ENCODE data around the gene CCL5.

Gene CCL5

DNA sequence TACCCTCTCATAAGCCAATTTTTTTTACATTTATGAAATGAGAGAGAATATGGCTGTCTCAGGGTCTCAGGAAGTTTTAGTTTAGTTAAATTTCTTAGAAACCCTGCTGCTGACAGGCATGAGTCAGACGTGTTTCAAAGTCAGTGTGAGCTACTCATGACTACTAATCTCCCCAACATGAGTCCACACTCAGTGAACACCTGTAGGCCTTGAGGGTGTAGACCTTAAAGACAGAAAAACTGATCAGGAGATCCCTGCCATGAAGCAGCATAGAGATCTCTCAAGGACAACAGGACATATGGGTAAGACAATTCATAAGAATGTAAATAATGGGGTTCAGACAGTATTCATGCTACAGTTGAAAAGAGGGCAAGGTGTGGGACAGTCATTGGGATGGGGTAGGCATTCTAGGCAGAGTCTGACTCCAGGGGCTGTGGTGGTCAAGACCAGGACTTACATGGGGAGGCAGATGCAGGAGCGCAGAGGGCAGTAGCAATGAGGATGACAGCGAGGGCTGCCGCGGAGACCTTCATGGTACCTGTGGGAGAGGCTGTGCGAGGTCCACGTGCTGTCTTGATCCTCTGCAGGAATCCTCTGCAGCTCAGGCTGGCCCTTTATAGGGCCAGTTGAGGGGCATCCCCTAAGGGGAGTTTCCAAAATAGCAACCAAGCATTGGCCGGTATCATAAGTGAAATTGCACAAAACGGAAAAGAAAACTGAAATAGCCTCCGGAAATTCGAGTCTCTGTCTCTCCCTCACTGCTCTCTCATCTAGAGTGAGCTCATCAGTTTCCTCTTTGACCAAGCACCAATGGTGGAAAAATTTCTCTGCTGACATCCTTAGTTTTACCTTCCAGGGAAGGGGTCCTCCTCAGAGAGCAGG, at the start of gene CCL5:
TSS of gene CCL5 (minus strand) at position 588 of the 882 bp plus-strand sequence.
- peak; percentile 89 for DNase-seq

DNA sequence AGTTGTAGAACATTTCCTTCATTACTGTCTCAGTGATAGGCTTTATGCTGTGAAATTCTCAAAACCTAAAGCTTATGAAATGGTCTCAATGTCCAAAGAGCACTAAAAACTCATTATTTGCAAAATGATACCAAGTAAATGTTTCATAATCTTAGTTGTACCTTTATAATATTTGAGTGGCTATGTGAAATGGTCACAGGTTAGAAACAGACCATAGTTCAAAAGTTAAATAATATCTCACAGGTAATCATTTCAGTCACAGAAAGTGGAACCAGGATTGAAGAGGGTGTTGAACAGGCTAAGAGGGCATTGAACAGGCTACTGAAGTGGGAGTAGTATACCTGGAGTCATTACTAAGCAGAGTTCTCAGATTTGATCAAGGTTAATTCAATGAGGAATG, 47.6 kb upstream of the CCL5 start:
- DNase-seq: no peak

DNA sequence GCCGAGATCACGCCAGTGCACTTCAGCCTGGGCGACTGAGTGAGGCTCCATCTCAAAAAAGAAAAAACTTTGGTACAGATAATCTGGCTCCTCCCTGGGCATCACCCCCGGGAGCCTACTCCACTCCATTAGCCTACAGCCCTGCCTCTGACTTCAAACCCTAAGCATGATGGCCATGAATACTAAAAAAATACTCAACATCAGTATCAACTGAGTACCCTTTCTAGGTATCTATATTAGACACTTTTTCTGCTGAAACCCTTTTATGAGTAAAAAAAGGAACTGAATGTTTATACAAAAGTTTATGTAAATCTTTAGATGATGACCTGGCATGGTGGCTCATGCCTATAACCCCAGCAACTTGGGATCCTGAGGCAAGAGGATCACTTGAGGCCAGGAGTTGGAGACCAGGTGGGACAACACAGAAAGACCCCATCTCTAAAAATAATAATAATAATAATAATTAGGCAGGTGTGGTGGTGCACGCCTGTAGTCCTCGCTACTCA, 43.5 kb upstream of the CCL5 start:
- no peak for DNase-seq

DNA sequence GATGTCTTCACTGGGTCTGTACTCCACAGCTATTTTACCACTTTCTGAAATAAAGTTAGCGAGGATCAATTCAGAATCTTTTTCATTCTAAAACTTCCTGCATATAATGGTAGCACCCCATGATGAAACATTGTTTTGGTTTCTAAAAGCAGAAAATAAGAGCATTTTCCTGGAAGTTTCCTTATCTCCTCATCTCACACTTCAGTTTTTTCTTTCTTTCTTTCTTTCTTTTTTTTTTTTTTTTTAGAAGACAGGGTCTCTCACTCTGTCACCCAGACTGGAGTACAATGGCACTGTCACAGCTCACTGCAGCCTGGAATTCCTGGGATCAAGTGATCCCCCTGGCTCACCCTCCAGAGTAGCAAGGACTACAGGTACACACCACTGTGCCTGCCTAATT, 40.1 kb upstream of the CCL5 start:
- DNase-seq: no peak

DNA sequence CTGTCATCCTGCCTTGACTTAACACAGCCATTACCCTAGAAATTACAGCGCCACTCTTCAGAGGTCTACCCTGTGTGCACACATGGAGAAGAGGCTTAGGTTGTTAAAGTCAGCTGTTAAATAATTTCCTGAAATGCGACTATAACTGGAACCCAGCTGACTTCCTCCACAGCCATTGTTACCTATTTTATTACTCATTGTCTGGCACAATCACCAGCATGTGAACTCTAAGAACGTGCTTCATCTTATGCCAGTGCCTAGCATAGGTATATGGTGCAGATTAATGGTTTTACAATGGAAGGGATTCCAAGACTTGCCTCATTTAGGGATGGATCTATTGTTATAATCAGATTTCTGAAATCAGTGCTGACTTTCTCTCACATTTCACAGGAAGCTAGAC, 38.5 kb upstream of the CCL5 start:
- DNase-seq: no peak

DNA sequence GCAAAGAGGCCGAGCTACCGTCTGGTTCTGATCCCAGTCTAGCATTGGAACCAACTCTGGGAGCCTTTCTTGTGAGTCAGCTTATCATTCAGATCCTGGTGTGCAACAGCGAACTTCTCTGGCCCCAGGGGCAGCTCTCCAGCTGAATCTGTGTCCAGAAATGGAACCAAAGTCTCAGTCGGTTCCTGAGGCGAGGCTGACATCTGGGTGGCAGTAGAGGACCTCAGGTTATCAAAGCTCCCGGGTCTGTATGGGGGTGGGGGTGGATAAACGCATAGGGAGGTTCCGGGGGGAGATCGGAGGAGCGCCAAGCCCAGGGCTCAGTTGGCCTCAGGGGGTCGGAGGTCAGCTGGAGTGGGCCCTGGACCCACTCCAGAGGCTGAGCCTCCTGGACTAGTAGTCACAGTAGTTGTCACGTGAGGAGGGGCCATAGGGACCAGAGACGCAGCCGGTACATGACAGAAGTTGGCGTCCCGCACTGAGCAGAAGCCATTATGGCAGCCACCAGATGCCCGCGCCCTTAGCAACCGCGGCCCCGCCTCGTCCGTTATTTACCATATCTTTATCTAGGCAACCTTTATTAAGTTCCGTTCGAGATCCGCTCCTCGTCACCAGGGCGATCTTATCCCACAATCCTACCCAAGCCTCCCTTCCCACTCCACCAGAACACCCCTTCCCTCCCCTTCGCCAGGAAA, 37.5 kb upstream of the CCL5 start:
- no peak for DNase-seq

DNA sequence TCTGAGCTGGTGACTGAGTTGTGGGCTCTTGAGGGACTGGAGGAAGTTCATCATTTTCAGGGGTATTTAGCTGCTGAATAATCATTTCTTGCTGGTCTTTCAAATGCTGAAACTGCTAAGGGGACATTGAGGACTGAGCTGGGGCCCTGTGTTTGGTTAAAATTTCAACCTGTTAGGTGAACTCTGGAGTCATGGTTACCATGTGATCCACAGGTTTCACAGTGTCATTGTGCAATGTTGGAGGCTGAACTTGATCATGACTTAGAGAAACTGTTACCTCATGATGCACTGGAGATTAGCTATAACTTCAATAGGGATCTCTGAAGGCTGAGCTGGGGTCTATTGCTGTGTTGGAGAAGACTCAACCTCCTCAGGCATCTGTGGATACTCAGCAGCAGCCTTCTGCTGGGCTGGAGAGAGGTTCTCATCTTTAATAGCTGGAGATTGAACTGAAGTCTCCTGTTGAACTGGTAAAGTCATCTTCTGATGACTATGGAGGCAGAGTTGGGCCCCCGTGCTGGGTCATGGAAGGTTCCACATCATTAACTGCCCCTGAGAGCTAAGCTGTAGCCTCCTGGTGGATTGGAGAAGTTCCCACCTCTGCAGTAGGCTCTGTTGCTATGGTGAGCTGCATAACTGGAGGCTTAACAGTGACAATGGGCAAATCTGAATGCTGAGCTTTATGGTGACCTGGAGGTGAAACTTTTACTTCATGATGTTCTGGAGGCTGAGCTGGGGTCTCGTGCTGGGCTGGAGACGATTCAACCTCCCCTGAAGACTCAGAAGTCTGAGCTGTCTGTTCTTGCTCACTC, 35.2 kb upstream of the CCL5 start:
- no peak for DNase-seq

DNA sequence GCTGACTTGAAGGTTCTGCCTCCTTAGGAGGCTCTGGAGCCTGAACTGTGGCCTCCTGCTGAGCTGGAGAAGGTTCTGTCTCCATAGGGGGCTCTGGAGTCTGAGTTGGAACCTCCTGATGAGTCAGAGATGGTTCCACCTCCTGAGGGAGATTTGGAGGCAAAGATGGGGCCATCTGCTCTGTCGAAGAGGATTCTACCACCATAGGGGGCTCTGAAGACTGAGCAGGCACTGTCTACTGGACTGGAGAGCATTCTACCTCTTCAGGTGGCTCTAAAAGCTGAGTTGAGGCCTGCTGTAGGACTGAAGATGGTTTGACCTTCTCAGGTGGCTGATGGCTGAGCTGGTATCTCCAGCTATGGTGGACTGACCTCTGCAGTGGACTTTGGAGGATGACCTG, 34.2 kb upstream of the CCL5 start:
- no peak for DNase-seq

DNA sequence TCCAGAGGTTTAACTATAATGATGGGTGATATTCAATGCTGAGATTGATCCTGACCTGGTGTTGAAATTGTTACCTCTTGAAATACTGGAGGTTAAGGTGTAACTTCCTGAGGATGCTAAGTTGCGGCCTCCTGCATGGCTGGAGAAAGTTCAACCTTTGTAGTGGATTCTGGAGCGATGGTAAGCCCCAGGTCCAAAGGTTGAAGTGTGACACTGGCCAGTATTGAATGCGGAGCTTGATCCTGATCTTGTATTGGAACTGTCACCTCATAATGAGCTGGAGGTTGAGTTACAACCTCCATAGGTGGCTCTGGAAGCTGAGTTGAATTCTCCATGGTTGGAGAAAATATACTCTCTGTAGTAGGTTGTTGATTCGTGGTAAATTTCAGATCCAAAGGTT, 33.4 kb upstream of the CCL5 start:
- no peak for DNase-seq

DNA sequence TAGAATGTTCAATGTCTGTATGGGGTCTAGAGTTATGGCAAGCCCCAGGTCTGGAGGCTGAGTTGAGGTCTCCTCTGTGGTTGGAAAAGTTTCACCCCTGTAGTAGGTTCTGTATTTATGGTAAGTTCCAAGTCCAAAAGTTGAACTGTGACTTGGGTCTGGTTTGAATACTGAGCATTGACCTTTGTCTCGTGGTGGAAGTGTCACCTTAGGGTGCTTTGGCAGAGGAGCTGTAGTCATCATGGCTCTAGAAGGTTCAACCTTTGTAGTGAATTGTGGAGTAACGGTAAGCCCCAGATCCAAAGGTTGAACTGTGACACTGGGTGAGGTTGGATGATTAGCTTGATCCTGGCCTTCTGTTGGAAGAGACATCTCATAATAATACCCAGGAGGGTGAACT, 32.8 kb upstream of the CCL5 start:
- DNase-seq: no peak

DNA sequence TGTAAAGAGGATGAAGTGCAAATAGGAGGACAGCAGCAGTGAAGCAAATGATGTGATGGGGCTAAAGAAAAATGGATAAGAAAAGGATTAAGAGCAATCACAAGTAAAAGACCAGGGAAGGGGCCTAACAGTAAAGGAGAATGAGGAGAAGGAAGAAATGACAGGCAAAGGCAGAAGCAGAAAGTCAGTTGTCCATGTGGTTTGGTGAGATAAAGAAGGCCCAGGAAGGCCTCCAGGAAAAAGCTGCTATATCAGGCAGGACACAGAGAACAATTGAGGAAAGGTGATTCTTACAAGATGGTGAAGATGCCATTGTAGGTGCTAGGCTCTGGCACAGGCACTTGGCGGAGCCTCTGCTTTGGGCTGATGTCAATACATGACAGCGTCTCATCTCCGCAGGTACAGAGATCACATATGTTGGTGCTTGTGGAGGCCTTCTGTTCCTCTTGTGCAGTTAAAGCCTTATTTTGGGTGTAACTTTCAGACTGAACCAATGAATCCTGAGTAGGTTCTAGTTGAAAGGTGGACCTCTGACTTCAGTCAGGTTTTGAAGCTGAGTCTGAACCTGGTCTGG, 32.3 kb upstream of the CCL5 start:
- no peak for DNase-seq

DNA sequence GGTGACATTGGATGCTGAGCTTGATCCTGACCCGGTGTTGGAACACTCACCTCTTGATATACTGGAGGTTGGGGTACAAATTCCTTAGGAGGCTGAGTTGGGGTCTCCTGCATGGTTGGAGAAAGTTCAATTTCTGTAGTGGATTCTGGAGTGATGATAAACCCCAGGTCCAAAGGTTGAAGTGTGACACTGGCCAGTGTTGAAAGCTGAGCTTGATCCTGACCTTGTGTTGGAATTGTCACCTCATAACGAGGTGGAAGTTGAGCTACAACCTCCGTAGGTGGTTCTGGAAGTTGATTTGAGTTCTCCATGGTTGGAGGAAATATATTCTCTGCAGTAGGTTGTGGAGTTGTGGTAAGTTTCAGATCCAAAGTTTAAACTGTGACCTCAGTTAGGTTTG, 29.2 kb upstream of the CCL5 start:
- no peak for DNase-seq

DNA sequence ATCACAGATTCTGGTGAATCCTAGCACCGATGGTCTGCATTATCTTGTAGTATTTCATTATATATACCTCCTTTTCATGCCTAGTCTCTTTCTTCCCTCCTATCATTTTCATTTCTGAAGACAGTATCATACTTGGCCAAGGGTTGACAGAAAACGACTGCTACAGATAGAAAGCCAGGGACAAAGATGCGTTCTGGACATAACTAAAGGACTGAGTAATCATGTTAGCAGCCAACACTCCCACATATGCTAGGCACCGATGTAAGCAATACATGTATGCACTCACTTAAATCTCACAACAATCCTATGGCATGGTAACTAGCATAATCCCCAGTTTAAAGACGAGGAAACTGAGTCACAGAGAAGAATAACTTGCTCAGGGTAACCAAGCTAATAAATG, 27.5 kb upstream of the CCL5 start:
- no peak for DNase-seq

DNA sequence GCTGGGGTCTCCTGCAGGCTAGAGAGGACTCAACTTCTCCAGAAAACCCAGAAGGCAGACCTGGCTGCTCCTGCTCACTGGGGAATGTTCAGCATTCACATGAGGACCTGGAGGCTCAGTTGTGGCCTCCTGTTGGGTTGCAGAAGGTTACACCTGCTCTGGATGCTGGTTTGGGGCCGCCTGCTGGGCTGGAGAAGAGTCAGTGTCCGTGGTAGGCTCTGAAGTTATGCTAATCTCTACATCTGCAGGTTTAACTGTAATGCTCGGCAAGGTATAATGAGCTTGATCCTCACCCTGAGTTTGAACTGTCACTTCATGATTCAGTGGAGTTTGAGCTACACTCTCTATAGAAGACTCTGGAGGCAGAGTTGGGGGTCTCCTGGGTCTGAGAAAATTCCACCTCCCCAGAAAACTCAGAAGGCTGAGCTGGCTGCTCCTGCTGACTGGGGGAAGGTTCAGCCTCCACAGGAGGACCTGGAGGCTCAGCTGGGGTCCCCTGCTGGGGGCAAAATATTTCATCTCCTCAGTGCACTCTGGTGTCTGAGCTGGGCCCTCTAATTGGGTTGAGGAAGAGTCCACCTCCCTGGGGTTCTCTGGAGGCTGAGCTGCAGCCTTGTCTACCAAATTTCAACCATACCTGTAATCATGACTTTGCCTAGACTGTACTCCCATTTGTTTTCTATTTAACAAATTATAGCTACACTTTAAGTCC, 26.9 kb upstream of the CCL5 start:
- DNase-seq: no peak

DNA sequence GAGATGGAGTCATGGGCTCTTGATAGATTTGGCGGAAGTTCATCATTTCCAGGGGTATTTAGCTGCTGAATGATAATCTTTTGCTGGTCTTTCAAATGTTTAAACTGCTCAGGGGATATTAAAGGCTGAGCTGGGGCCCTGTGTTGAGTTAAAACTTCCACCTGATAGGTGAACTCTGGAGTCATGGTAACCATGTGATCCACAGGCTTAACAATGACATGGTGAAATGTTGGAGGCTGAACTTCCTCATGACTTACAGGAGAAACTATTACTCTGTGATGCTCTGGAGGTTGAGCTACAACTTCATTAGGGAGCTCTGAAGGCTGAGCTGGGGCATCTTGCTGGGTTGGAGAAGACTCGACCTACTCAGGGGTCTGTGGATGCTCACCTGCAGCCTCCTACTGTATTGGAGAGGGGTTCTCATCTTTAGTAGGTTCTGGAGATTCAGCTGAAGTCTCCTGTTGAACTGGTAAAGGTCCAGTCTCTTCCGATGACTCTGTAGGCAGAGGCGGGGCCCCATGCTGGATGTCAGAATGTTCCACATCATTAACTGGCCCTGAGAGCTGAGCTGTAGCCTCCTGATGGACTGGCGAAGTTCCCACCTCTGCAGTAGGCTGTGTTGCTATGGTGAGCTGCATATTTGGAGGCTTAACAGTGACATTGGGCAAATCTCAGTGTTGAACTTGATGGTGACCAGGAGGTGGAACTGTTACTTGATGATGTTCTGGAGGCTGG, 26.2 kb upstream of the CCL5 start:
- no peak for DNase-seq

DNA sequence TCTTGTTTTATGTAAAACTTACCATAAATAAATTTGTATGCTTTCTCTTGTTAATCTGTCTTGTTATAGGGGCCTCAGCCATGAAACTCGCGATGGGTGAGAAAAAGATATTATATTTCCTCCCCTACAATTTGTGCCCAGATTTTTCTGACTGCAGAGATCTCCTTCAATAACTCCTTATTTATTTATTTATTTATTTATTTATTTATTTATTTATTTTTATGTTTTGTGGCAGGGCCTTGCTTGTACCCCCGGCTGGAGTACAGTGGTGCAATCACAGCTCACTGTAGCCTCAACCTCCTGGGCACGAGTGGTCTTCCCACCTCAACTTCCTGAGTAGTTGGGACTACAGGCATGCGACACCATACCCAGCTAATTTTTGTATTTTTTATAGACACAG, 23.3 kb upstream of the CCL5 start:
- no peak for DNase-seq

DNA sequence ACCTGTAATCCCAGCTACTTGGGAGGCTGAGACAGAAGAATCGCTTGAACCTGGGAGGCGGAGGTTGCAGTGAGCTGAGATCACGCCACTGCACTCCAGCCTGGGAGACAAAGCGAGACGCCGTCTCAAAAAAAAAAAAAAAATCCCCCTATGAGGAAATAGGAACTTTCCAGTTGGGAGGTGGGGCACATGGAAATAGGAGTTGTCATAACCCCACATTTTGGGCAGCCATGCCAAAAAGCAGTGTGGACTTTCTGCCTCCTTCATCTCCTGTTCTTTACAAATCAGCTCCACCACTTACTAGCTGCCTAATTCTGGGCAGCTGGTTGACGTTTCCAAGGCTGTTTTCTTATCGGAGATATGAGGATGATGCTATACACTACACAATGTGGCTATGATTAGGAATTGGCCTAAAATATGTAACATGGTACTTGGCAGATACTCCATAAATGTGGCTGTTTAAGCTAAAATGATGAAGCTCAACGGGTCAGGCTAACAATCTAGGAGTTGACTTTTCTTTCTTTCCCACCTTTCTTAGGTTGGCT, 21.5 kb upstream of the CCL5 start:
- no peak for DNase-seq

DNA sequence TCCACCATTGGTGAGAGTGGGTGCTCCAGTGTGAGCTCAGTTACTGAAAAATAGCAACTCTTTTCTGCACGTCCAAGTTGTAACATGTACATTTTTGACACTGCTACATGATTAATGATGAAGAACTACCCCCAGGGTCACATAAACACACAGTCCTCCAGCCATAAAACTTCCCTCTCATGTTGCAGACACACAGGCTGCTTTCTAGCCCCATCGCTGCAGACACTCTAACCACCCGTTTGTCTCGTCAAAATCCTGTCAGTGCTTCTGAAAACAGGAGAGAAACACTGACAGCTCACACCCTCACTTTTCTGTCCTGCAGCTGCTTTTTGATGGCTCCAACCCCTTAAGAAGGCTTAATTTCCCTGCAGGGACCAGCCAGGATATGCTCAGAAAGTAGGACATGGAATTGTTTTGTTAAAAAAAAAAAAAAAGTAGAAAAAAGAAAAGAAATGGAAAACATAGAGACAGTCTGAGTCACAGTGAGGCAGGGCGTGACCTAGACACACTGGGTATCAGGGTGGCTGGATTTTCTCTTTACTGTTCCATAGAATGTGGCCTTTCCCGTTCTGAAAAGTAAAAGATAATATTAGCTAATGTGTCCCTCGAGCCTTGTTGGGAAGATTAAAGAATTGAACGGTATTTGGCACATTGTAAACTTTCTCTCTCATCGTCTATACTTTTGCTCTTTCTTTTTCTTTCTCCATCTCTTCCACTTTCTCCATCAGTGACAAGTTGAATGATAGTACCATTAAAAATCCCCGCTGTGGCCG, 20.7 kb upstream of the CCL5 start:
- DNase-seq: peak; percentile 79

DNA sequence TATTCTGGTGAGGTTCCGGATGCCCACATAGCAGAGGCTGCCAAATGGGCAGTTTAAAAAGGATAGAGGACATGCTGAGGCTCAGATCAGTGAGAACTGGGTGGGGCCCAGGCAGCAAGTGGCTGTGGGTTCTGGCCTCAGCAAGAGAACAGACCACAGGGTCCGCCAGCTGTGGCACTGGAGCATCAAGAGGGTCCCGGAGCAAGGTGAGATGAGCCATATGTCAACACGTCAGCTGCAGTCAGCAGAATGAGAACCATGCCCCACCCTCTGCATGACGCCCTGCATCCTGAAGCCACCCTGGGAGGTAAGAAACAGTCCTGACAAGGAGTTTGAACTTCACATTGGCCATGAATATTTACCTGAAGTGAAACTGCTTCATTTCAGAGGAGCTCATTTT, 20.1 kb upstream of the CCL5 start:
- DNase-seq: peak; percentile 64

DNA sequence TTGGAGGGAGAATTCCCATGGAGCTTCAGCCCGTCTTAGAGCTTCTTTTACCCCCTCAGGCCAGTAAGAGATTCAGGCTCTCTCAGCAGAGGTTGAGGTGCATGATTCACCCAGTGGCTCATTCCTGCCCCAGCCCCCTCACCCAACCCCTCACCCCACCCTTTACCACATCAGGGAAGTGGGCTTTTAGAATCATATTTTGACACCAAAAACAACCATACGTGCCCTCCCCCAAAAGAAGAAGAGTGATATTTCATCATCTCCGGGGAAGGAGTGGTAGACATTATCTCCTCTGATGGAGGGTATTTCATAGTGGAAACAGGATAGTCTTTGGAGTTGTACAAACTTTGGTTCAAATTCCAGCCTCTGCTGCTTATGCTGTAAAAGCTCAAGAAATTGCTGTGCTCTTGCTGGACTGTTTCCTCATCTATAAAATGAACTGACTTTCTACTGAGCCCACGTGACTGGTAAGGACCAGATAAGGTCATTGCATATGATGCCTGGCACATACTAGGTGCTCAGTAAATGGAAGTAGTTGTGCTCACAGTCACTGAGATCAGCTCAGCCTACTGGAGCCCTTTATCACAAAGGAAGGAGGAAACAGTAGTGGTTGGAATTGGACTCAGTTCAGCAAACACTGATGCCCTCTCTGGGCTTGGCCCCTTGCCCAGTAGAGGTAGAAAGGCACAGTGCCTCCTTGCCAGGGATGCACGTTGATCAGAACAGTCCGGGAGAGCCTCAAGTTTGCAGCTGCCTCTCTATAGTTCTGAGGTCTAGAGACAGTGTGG, 18.3 kb upstream of the CCL5 start:
- DNase-seq: peak; percentile 83

Measured in CD4-positive, alpha-beta T cell treated with Interleukin-4 for 4 hours (primary cell).